Testis (tissue), 2 donors: ENCODE measurements around the gene OXCT1.

Experiments
- CTCF ChIP-seq, 3 experiments: fragments of 450-650 bp in 2 of 3; fragments of 200-600 bp in 1 of 3; sonication (generic) in 1 of 3; IDR thresholded peaks; one replicate each; pipeline ENCODE4 v1.5.1; 2016 to 2019; ENCODE audit warnings: antibody characterized with exemption in 3 of 3, mild to moderate bottlenecking in 2 of 3, moderate library complexity in 1 of 3
- POLR2A ChIP-seq: fragments of 450-650 bp; IDR thresholded peaks from one replicate; pipeline ENCODE4 v1.6.1; 2017; ENCODE audit warnings: antibody characterized with exemption, mild to moderate bottlenecking, moderate library complexity

- TF ChIP-seq POLR2A, result no peak
- TF ChIP-seq CTCF (IDR thresholded peaks at IDR 0.05), result no peak
These were observed 25.7 kb downstream of the OXCT1 start for GRCh38 chr5:41844502-41844901.
